Psoas muscle (tissue), 8 donors: ENCODE measurements around the gene CXXC5. TPM values are rescaled to one million over a fixed set of nuclear protein-coding genes. Genes with fewer than 3 reads are reported as not detected.

Source experiments
- ATAC-seq, 4 donors: fragments of 200-7000 bp; cut with Tn5 transposase; one replicate each; pipeline ENCODE4 v1.9.1; 2020; ENCODE audit warnings: moderate library complexity in 3 of 4, mild to moderate bottlenecking in 2 of 4
- DNase-seq, 2 donors: peaks; one replicate each; pipeline ENCODE4 v3.0.0-alpha.2; 2020
- H3K27ac ChIP-seq: fragments of 200-600 bp; one replicate; pipeline ENCODE4 v1.8.0; 2022
- H3K27me3 ChIP-seq, 3 donors: fragments of 200-600 bp in 1 of 3; one replicate each; pipeline versions ENCODE4 v1.6.1 to v1.8.0; 2013 to 2022; ENCODE audit warnings: low read length in 2 of 3, mild to moderate bottlenecking in 2 of 3, moderate library complexity in 1 of 3; ENCODE audit not compliant: insufficient read depth in 3 of 3
- H3K36me3 ChIP-seq, 2 donors: fragments of 200-600 bp in 1 of 2; one replicate each; pipeline versions ENCODE4 v1.6.1 to v1.8.0; 2013 to 2022; ENCODE audit warnings: low read depth in 1 of 2, mild to moderate bottlenecking in 1 of 2, moderate library complexity in 1 of 2; ENCODE audit not compliant: insufficient read depth in 1 of 2
- H3K4me1 ChIP-seq: fragments of 200-600 bp; one replicate; pipeline ENCODE4 v1.8.0; 2022
- H3K4me3 ChIP-seq: fragments of 200-600 bp; one replicate; pipeline ENCODE4 v1.8.0; 2022; ENCODE audit warnings: mild to moderate bottlenecking
- H3K9me3 ChIP-seq: fragments of 200-600 bp; one replicate; pipeline ENCODE4 v1.8.0; 2022
- CTCF ChIP-seq: fragments of 200-600 bp; IDR thresholded peaks from one replicate; pipeline ENCODE4 v1.8.0; 2022; ENCODE audit warnings: antibody characterized with exemption
- WGBS, 3 donors: extraction: QIAGEN DNeasy Blood & Tissue Kit; methylation state at CpG; one replicate each; pipeline versions ENCODE4 v1.1.6 to v1.1.7; 2013; 5-methylcytosine and 5-hydroxymethylcytosine counted together
- intact Hi-C, 2 donors: fragments of 100-400 bp; cut with DNase I; formaldehyde crosslinking; loops; one replicate each; pipeline versions ENCODE4 v1.11.0 to v1.14.2; 2022
- polyA plus RNA-seq, 3 donors: library from polyadenylated mRNA; stranded (reverse); fragments of 200-250 nt; gene quantifications; one replicate each; pipeline ENCODE4 v1.2.3, GENCODE V29; 2013
- total RNA-seq, 4 donors: library from RNA; stranded (reverse); fragmentation: NEBNext Ultra II Directional in 2 of 4; extraction: Animal tissue kit (Norgen Biotek cat#: 25700) in 2 of 4; gene quantifications; one replicate each; pipeline versions ENCODE4 v1.2.1 to v1.2.4, GENCODE V29; 2021 to 2023
- donor health status: healthy with polysubstance abuse.
- donor health status: DM: no; HTN: no; CAD: no; lungs with moderate emphysema.
- donor health status: Bipolar disorder and iron deficiency.
- donor health status: healthy.
- donor health status: DM: yes; HTN: yes; CAD: no.
- donor health status: DM: no; HTN: no; CAD: no.
- donor health status: DM: no; HTN: no; CAD: no.
- donor health status: DM: yes; HTN: yes; CAD: no.

Gene CXXC5
- total and polyA plus RNA-seq, 7 donors, result 24.5 to 88.3 (median 47.2) TPM

- Histone ChIP-seq H3K27me3 (no peaks in the 10 kb centered on the region), H3K4me1 (peaks cover 56% of the 10 kb centered on the region), H3K9me3 (no peaks in the 10 kb centered on the region), H3K27ac (no peak overlapping the region), H3K4me3 (no peak overlapping the region), H3K36me3 (no peaks in the 10 kb centered on the region)
- DNase-seq, result no peak
- no peak for TF ChIP-seq CTCF
- intact Hi-C loops, result loop anchor here in 1 of 2 donors (5.0 kb wide), 1 partner anchor 68 kb away; no protein-coding TSS in a partner anchor
- 90 to 98% (median 91%) methylated on average over 3 of the region's 3 CpGs for WGBS, 3 donors
- ATAC-seq, result no peak
Measured at GRCh38 chr5:139693676-139694364, 45.7 kb downstream of the CXXC5 start.

- H3K36me3 ChIP-seq, result no peaks in the 10 kb centered on the region
- no peaks in the 10 kb centered on the region for H3K27me3 ChIP-seq
- no peak overlapping the region for H3K27ac ChIP-seq
- DNase-seq (no peak), ATAC-seq (no peak)
- 56 to 74% (median 70%) methylated on average over 1 of the region's 1 CpG for WGBS, 3 donors
- peaks cover 54% of the 10 kb centered on the region for H3K4me1 ChIP-seq
- intact Hi-C loops, result loop anchor here in 1 of 2 donors (5.0 kb wide), 1 partner anchor 68 kb away; no protein-coding TSS in a partner anchor
- H3K4me3 ChIP-seq, result no peak overlapping the region
- no peak for TF ChIP-seq CTCF
- H3K9me3 ChIP-seq, result no peaks in the 10 kb centered on the region
Measured at GRCh38 chr5:139694556-139695177, 46.5 kb downstream of the CXXC5 start.

GRCh38 chr5:139695178-139695573 is 47.0 kb downstream of the CXXC5 start:
- no peak for TF ChIP-seq CTCF
- intact Hi-C loops, result no loop called here
- Histone ChIP-seq H3K27ac (no peak overlapping the region), H3K4me1 (peaks cover 49% of the 10 kb centered on the region), H3K9me3 (no peaks in the 10 kb centered on the region), H3K27me3 (no peaks in the 10 kb centered on the region), H3K4me3 (no peak overlapping the region), H3K36me3 (no peaks in the 10 kb centered on the region)
- DNase-seq (no peak), ATAC-seq (no peak)
- 86 to 91% (median 86%) methylated on average over 2 of the region's 2 CpGs for WGBS, 3 donors

GRCh38 chr5:139696167-139696893 is 48.2 kb downstream of the CXXC5 start:
- ATAC-seq (peak in 1 of 4 donors; percentile 3), DNase-seq (no peak)
- Histone ChIP-seq H3K4me3 (peak overlapping the region; percentile 64), H3K4me1 (peaks cover 43% of the 10 kb centered on the region), H3K36me3 (no peaks in the 10 kb centered on the region), H3K9me3 (no peaks in the 10 kb centered on the region), H3K27ac (peak overlapping the region; percentile 78), H3K27me3 (no peaks in the 10 kb centered on the region)
- intact Hi-C loops, result no loop called here
- no peak for TF ChIP-seq CTCF
- 44 to 61% (median 51%) methylated on average over 21 of the region's 21 CpGs for WGBS, 3 donors
